Measurements from ENCODE around the gene CRYZL1. TPM values are rescaled to one million over a fixed set of nuclear protein-coding genes. Genes with fewer than 3 reads are reported as not detected.

Gene CRYZL1
- total RNA-seq, 1 donor = 25.8 TPM

DNA sequence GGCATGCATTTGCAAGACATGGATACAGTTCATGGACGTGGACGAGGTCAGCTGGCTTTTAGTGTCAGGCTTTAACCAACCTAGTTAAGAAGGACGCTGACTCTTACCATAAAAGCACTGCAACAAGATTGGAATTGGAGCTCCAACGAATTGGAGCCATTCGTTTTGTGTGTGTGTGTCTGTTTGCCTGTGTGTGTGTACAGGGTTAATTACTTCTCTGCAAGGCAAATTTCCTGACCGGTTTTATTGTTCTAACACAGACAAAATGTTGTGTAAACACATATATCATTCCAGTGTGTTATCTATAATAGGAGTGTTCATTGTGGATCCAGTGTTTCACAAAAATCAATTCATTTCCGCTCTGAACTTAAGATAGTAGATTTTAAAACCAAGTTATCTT is 8.7 kb upstream of the CRYZL1 start:
- TF ChIP-seq, protein P1, sequence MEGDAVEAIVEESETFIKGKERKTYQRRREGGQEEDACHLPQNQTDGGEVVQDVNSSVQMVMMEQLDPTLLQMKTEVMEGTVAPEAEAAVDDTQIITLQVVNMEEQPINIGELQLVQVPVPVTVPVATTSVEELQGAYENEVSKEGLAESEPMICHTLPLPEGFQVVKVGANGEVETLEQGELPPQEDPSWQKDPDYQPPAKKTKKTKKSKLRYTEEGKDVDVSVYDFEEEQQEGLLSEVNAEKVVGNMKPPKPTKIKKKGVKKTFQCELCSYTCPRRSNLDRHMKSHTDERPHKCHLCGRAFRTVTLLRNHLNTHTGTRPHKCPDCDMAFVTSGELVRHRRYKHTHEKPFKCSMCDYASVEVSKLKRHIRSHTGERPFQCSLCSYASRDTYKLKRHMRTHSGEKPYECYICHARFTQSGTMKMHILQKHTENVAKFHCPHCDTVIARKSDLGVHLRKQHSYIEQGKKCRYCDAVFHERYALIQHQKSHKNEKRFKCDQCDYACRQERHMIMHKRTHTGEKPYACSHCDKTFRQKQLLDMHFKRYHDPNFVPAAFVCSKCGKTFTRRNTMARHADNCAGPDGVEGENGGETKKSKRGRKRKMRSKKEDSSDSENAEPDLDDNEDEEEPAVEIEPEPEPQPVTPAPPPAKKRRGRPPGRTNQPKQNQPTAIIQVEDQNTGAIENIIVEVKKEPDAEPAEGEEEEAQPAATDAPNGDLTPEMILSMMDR (IDR thresholded peaks at IDR 0.05; ENCODE audit: insufficient read depth, low read length) = no peak
- no peak for DNase-seq (ENCODE audit: low read depth)
- no peak overlapping the region for H3K4me3 ChIP-seq (ENCODE audit: low read depth, low read length)

DNA sequence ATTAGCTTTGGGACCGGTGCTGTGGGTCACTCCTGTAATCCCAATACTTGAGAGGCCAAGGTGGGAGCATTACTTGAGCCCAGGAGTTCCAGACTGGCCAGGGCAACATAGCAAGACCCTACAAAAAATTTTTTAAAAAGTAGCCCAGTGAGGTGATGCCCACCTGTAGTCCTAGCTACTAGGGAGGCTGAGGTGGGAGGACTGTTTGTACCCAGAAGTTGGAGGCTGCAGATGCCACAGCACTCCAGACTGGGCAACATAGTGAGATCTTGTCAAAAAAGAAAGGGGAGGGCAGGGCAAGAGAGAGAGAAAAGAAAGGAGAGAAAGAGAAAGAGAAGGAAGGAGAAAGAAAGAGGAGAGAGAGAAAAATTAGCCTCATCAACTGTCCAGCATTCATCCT is 7.0 kb upstream of the CRYZL1 start:
- DNase-seq (ENCODE audit: low read depth) = no peak
- TF ChIP-seq, protein P1 (IDR thresholded peaks at IDR 0.05; ENCODE audit: insufficient read depth, low read length) = no peak

DNA sequence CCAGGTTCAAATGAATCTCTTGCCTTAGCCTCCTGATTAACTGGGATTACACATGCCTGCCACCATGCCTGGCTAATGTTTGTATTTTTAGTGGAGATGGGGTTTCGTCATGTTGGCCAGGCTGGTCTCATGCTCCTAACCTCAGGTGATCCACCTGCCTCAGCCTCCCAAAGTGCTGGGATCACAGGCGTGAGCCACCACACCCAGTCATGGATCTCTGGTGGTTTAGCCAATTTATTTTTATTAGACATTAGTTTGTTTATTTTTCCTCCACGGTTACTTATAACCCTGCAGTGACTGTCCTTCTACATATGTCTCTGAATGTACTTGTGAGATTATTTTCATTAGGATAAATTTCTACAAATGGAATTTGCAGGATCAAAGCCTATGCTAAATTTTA is 6.0 kb upstream of the CRYZL1 start:
- TF ChIP-seq, protein P1 (IDR thresholded peaks at IDR 0.05; ENCODE audit: insufficient read depth, low read length) = no peak
- DNase-seq (ENCODE audit: low read depth) = no peak
- H3K4me3 ChIP-seq (ENCODE audit: low read depth, low read length) = no peak overlapping the region

More for the DNA sequence above, 7.0 kb upstream of the CRYZL1 start:
- H3K4me3 ChIP-seq (ENCODE audit: low read depth, low read length) = no peak overlapping the region

DNA sequence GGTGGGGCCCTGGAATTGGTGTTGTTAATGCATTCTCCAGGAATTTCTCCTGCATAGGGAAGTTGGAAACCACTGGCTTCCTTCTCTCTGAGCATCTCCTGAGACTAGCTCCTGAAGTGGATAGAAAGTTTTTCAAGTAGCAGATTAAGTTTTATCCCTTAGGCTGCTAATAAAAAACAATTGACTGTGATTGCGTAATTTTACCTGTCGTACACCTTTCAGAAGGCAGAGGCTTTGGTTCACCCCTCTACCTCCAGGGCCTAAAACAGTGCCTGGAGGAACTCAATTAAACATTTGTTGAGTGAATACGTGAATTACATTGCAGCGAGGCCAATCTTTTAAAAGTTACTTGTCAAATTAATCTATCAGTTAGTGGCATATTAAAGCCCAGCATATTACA is 4.2 kb upstream of the CRYZL1 start:
- H3K4me3 ChIP-seq (ENCODE audit: low read depth, low read length) = no peak overlapping the region
- TF ChIP-seq, protein P1 (IDR thresholded peaks at IDR 0.05; ENCODE audit: insufficient read depth, low read length) = no peak
- DNase-seq (ENCODE audit: low read depth) = no peak

DNA sequence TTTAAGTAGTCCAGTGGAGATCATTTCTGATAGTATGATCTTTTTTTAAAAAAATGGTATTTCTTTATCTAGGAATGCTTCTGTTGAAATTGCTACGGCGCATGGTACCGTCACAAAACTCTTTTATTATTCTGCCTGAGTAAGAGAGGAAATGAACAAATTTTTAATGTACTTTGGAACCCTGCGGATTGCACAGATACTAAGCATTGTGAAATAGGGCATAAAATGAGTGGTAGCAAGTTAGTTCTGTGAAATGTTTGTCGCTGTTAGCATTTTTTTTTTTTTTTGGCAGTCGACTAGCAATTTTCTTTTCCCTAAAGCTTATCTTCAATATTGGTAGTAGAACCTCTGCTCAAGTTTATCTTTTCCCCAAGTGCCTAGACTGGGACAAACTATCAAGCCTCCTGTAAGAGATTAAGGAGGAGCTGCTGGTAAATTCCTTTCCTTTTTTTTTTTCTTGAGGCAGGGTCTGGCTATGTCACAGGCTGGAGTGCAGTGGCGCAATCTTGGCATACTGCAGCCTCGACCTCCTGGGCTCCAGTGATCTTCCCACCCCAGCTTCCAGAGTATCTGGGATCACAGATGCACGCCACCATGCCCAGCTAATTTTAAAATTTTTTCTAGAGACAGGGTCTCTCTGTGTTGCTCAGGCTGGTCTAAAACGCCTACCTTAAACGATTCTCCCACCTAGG is 3.0 kb upstream of the CRYZL1 start:
- peak; percentile 89 for DNase-seq (ENCODE audit: low read depth)
- TF ChIP-seq, protein P1 (IDR thresholded peaks at IDR 0.05; ENCODE audit: insufficient read depth, low read length) = no peak
- H3K4me3 ChIP-seq (ENCODE audit: low read depth, low read length) = peak overlapping the region; percentile 78

DNA sequence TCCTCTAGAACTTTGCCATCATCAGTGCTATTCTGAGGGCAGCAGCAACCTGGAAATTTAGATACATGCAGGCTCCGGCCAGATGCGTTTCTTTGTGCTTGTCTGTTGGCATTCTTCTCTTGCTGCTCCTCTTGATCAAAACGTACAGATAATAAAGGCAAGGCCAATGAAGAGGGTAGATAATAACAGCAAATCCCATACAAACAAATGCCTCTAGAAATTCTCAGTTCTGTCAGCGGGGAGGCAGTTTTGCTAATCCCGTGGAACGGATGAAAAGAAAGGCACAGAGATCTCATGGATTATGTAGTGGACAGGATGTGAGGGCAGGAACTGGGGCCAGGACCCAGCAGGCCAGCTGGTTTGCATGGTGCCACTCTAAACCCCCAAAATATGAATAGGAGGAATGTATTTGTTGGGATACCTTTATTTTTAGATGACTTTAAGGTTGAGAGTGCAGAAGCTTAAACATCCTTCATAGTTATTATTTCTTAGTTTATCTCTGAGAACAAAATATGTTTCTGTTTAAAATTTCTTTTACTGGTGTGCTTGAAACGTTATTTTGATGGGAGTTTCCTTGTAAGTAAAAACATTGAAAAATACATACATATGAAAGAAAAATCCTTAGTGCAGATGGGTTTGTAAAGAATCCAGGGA is 2.2 kb upstream of the CRYZL1 start:
- TF ChIP-seq, protein P1 (IDR thresholded peaks at IDR 0.05; ENCODE audit: insufficient read depth, low read length) = no peak
- H3K4me3 ChIP-seq (ENCODE audit: low read depth, low read length) = peak overlapping the region; percentile 78
- no peak for DNase-seq (ENCODE audit: low read depth)

Data from fibroblast of the aortic adventitia (primary cell).